ENCODE data around the gene LAMTOR5.

- no peak for TF ChIP-seq CTCF (IDR thresholded peaks at IDR 0.05)
- TF ChIP-seq POLR2A (IDR thresholded peaks at IDR 0.05) = no peak
Observed at GRCh38 chr1:110433213-110433612, 25.7 kb upstream of the LAMTOR5 start.

Measured in Peyer's patch (tissue), 4 donors.